ENCODE data around the gene ADAMTS16.

ADAMTS16 gene

DNA sequence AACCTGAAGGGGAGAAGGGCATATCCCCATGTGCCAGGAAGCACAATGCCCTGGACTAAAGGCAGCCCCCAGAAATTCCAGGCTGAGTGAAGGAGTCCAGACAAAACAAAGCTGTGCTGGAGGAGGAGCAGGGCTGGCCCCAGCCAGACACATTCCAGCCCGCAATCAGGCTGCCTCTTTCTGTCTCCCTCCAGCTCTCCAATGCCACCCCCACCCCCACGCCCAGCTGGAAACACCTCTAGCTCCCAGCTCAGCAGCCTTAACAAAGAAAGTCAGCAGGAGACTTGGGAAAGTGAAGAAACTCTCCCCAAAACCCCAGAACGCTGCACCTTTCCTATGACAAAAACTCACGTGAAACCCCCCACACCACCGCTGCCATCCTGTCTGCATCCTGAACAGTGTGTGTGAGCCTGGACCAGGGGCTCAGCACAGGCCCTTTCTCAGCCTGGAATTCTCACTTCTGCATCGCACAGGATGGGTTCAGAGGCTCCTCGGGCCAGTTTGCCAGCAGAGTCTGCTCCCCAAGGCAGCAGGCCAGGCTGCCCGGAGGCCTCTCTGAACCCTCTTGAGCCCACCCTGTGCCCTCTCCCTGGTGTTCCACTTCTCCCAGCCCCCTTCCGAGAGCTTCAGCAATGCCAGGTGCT lies 186.1 kb downstream of the ADAMTS16 start:
- TF ChIP-seq, protein P1, sequence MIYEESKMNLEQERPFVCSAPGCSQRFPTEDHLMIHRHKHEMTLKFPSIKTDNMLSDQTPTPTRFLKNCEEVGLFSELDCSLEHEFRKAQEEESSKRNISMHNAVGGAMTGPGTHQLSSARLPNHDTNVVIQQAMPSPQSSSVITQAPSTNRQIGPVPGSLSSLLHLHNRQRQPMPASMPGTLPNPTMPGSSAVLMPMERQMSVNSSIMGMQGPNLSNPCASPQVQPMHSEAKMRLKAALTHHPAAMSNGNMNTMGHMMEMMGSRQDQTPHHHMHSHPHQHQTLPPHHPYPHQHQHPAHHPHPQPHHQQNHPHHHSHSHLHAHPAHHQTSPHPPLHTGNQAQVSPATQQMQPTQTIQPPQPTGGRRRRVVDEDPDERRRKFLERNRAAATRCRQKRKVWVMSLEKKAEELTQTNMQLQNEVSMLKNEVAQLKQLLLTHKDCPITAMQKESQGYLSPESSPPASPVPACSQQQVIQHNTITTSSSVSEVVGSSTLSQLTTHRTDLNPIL (CRISPR knock-in tag; IDR thresholded peaks at IDR 0.05; ENCODE audit: low read depth) = no peak
- TF ChIP-seq PPARA (CRISPR knock-in tag; IDR thresholded peaks at IDR 0.05; ENCODE audit: borderline replicate concordance) (no peak), SNAI2 (CRISPR knock-in tag; IDR thresholded peaks at IDR 0.05) (no peak), ZFP30 (CRISPR knock-in tag; IDR thresholded peaks at IDR 0.05) (no peak), ZFP3 (CRISPR knock-in tag; IDR thresholded peaks at IDR 0.05) (no peak), TOX (CRISPR knock-in tag; IDR thresholded peaks at IDR 0.05; ENCODE audit: borderline replicate concordance) (no peak), ZC3H10 (CRISPR knock-in tag; IDR thresholded peaks at IDR 0.05) (no peak), TCF4 (CRISPR knock-in tag; IDR thresholded peaks at IDR 0.05; ENCODE audit: borderline replicate concordance) (no peak), CSDC2 (CRISPR knock-in tag; IDR thresholded peaks at IDR 0.05) (no peak), ZNF70 (CRISPR knock-in tag; IDR thresholded peaks at IDR 0.05) (no peak), ZNF565 (CRISPR knock-in tag; conservative IDR thresholded peaks at IDR 0.05; ENCODE audit: low read depth) (no peak), GLIS3 (CRISPR knock-in tag; IDR thresholded peaks at IDR 0.05) (no peak), OSR1 (CRISPR knock-in tag; IDR thresholded peaks at IDR 0.05) (no peak), RARB (CRISPR knock-in tag; IDR thresholded peaks at IDR 0.05) (no peak), ARNTL (CRISPR knock-in tag; IDR thresholded peaks at IDR 0.05; ENCODE audit: borderline replicate concordance, low read depth) (no peak)
- TF ChIP-seq, protein P2, sequence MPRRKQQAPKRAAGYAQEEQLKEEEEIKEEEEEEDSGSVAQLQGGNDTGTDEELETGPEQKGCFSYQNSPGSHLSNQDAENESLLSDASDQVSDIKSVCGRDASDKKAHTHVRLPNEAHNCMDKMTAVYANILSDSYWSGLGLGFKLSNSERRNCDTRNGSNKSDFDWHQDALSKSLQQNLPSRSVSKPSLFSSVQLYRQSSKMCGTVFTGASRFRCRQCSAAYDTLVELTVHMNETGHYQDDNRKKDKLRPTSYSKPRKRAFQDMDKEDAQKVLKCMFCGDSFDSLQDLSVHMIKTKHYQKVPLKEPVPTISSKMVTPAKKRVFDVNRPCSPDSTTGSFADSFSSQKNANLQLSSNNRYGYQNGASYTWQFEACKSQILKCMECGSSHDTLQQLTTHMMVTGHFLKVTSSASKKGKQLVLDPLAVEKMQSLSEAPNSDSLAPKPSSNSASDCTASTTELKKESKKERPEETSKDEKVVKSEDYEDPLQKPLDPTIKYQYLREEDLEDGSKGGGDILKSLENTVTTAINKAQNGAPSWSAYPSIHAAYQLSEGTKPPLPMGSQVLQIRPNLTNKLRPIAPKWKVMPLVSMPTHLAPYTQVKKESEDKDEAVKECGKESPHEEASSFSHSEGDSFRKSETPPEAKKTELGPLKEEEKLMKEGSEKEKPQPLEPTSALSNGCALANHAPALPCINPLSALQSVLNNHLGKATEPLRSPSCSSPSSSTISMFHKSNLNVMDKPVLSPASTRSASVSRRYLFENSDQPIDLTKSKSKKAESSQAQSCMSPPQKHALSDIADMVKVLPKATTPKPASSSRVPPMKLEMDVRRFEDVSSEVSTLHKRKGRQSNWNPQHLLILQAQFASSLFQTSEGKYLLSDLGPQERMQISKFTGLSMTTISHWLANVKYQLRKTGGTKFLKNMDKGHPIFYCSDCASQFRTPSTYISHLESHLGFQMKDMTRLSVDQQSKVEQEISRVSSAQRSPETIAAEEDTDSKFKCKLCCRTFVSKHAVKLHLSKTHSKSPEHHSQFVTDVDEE (CRISPR knock-in tag; IDR thresholded peaks at IDR 0.05) = no peak
- TF ChIP-seq, protein P3, sequence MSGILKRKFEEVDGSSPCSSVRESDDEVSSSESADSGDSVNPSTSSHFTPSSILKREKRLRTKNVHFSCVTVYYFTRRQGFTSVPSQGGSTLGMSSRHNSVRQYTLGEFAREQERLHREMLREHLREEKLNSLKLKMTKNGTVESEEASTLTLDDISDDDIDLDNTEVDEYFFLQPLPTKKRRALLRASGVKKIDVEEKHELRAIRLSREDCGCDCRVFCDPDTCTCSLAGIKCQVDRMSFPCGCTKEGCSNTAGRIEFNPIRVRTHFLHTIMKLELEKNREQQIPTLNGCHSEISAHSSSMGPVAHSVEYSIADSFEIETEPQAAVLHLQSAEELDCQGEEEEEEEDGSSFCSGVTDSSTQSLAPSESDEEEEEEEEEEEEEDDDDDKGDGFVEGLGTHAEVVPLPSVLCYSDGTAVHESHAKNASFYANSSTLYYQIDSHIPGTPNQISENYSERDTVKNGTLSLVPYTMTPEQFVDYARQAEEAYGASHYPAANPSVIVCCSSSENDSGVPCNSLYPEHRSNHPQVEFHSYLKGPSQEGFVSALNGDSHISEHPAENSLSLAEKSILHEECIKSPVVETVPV (CRISPR knock-in tag; IDR thresholded peaks at IDR 0.05) = no peak
- TF ChIP-seq, protein P4, sequence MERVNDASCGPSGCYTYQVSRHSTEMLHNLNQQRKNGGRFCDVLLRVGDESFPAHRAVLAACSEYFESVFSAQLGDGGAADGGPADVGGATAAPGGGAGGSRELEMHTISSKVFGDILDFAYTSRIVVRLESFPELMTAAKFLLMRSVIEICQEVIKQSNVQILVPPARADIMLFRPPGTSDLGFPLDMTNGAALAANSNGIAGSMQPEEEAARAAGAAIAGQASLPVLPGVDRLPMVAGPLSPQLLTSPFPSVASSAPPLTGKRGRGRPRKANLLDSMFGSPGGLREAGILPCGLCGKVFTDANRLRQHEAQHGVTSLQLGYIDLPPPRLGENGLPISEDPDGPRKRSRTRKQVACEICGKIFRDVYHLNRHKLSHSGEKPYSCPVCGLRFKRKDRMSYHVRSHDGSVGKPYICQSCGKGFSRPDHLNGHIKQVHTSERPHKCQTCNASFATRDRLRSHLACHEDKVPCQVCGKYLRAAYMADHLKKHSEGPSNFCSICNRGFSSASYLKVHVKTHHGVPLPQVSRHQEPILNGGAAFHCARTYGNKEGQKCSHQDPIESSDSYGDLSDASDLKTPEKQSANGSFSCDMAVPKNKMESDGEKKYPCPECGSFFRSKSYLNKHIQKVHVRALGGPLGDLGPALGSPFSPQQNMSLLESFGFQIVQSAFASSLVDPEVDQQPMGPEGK (CRISPR knock-in tag; IDR thresholded peaks at IDR 0.05; ENCODE audit: borderline replicate concordance) = no peak
- TF ChIP-seq, protein P5, sequence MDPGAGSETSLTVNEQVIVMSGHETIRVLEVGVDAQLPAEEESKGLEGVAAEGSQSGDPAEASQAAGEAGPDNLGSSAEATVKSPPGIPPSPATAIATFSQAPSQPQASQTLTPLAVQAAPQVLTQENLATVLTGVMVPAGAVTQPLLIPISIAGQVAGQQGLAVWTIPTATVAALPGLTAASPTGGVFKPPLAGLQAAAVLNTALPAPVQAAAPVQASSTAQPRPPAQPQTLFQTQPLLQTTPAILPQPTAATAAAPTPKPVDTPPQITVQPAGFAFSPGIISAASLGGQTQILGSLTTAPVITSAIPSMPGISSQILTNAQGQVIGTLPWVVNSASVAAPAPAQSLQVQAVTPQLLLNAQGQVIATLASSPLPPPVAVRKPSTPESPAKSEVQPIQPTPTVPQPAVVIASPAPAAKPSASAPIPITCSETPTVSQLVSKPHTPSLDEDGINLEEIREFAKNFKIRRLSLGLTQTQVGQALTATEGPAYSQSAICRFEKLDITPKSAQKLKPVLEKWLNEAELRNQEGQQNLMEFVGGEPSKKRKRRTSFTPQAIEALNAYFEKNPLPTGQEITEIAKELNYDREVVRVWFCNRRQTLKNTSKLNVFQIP (CRISPR knock-in tag; IDR thresholded peaks at IDR 0.05; ENCODE audit: borderline replicate concordance, low read depth) = no peak
- no peak for ATAC-seq

DNA sequence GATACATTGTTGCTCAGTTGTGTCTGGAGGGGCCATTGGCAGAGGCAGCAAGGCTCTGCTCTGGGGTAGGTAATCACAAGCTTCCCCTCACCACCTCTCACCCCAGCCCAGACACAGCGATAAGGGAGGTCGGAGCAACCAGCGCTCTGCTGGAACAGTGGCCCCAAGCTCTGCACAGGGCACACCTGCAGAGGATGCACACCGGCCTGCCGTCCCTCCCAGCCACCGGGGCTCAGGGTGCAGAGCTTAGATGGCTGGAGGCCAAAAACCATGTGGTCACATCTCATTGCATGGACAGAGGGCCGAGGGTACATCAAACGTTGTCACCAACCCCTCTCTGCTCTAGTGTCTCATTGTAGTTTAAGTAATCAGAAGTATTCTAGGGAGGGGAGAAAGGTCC lies 187.0 kb downstream of the ADAMTS16 start:
- TF ChIP-seq ZC3H10 (CRISPR knock-in tag; IDR thresholded peaks at IDR 0.05) (no peak), ARNTL (CRISPR knock-in tag; IDR thresholded peaks at IDR 0.05; ENCODE audit: borderline replicate concordance, low read depth) (no peak), TCF4 (CRISPR knock-in tag; IDR thresholded peaks at IDR 0.05; ENCODE audit: borderline replicate concordance) (no peak), TOX (CRISPR knock-in tag; IDR thresholded peaks at IDR 0.05; ENCODE audit: borderline replicate concordance) (no peak), ZNF565 (CRISPR knock-in tag; conservative IDR thresholded peaks at IDR 0.05; ENCODE audit: low read depth) (no peak), ESRRG (CRISPR knock-in tag; IDR thresholded peaks at IDR 0.05) (no peak), ISL1 (CRISPR knock-in tag; IDR thresholded peaks at IDR 0.05) (no peak), OSR1 (CRISPR knock-in tag; IDR thresholded peaks at IDR 0.05) (no peak), RARB (CRISPR knock-in tag; IDR thresholded peaks at IDR 0.05) (no peak), CSDC2 (CRISPR knock-in tag; IDR thresholded peaks at IDR 0.05) (no peak), ZFP30 (CRISPR knock-in tag; IDR thresholded peaks at IDR 0.05) (no peak)
- TF ChIP-seq, protein P5 (CRISPR knock-in tag; IDR thresholded peaks at IDR 0.05; ENCODE audit: borderline replicate concordance, low read depth) = no peak
- TF ChIP-seq, protein P1 (CRISPR knock-in tag; IDR thresholded peaks at IDR 0.05; ENCODE audit: low read depth) = no peak
- TF ChIP-seq, protein P2 (CRISPR knock-in tag; IDR thresholded peaks at IDR 0.05) = no peak
- no peak for ATAC-seq

Data from SK-N-SH treated with all-trans-retinoic acid at 6 μM for 48 hours (cell line).